GM19351 (cell line): Measurements from ENCODE around the gene LINS1.

Source experiments
- ATAC-seq: cut with Tn5 transposase; IDR thresholded peaks from one replicate; pipeline ENCODE4 v1.9.1; 2021; ENCODE audit warnings: mild to moderate bottlenecking, moderate library complexity; ENCODE audit not compliant: unreplicated experiment

The LINS1 gene, protein sequence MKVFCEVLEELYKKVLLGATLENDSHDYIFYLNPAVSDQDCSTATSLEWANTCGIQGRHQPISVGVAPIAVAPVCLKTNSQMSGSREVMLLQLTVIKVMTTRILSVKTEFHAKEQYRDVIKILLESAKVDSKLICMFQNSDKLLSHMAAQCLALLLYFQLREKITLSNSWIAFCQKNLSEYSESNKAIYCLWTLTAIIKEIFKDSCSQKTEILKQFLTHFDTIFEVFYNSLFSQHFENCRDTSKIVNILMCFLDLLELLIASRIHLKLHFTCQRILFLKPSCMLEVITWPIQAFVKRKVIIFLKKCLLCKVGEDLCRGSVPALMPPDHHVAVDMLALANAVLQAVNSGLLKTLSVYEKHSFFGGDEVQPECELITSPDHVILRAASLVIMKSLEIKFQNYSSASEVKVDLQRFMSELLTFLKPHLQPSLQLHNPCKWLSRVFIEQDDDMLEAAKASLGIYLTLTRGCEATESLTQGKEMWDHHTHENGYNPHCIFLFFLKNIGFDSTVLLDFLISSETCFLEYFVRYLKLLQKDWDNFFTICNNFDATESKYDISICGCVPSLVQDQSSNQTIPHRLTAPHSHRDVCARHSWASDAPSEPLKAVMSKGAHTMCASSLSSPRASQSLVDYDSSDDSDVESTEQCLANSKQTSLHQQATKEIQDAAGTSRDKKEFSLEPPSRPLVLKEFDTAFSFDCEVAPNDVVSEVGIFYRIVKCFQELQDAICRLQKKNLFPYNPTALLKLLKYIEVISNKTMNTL

DNA sequence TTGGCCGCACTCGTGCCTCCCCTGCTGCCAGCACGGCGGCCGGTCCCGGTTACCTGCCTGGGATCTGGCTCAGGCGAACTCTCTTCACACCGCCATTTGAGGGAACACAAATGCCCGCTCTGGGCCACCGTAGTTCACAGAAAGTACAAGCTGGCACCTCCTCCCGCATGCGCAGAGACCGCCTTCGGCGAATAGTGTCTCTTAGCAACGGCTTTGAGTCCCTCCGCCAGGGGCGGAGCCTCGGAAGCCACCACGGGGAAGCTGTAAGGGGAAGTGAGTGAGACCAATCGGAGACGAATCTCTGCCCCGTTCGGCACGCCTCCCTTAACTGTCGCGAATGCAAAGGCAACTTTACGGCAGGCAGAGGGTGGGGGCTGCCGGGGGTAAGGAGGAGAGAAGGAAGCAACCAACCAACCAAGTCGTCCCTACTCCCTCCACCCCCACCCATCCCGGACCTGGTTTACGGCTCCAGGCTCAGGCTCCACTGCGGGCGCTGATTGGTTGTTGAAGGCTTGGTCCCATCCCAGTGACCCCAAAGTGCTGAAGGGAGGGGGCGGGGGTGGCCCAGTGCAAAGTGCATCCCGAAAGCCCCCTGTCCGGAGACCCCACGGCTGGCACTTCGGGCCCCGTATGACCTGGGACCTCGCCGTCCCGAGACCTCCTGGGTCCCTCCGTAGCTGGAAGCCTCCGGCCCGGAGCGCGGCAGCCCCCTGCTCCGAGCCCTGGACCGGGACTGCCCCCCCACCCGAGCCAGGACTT is at the start of gene LINS1, which contains the start of gene ASB7:
LINS1 (minus strand) TSS at position 121 of the 759 bp plus-strand sequence. CDS start 21,342 bp downstream, outside the sequence.
ASB7 (plus strand) TSS at position 526 of the 759 bp plus-strand sequence. CDS start 9,628 bp downstream, outside the sequence.
- ATAC-seq: peak; percentile 85

- no peak for ATAC-seq
These were observed 49.3 kb upstream of the LINS1 start for GRCh38 chr15:100651253-100651652.

- ATAC-seq: no peak
These were observed 48.7 kb upstream of the LINS1 start for GRCh38 chr15:100650685-100651084.

- ATAC-seq: no peak
These were observed 47.0 kb upstream of the LINS1 start for GRCh38 chr15:100648951-100649350.

DNA sequence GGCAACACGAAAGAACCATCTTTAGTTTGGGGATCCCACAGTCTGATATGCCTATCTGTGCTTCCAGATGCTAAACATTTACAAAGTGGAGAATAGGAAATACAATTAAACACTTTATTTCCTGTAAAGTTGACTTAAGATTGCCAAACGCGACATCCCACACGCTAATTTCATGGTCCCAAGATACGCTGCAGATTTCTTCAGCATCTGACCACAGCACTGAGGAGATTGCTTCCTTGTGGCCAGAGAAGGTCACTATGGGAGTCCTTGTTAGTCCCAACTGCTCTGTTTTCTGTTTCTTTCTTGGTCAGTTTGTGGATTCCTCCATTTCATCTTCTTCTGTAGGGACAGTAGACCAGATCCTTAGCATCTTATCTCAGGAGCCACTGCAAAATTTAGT is 43.7 kb upstream of the LINS1 start:
- ATAC-seq: no peak

DNA sequence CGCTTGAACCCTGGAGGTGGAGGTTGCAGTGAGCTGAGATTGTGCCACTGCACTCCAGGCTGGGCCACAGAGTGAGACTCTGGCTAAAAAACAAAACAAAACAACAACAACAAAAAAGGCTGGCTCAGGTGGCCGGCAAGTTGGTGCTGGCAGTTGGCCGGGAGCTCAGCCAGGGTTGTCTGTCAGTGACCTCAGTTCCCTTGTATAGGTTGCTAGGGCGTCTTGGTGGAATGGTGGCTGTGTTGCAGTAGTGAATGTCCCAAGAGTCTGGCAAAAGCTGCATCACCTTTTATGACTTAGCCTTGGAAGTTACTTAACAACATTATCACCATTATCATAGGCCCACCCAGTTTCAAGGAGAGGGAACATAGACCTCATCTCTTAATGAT is 41.0 kb upstream of the LINS1 start:
- no peak for ATAC-seq

GRCh38 chr15:100642213-100642949 is 40.4 kb upstream of the LINS1 start:
- no peak for ATAC-seq

DNA sequence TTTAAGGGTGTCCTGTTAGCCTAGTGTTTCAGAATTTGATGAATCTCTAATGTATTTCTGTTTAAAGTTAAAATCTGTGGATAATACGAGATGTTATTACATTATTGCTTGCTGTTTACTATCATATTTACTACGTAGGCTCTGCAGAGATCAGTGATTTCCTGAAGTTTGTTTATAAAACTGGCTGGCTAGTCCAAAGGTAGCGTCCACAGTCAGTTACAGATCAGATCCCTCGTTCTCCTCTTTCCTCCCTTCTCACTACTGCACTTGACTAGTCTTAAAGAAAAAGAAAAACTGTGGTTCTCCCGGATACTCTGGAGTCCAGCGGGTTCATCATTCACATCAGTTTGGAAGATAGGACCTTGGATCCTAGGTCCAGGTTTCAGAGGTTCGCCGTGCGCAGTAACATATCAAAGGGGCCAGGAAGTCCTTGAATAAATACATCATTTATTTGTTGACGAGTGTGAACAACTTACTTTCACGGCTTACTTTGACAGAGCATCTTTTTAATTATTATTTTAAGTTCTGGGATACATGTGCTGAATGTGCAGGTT is 36.3 kb upstream of the LINS1 start:
- no peak for ATAC-seq

DNA sequence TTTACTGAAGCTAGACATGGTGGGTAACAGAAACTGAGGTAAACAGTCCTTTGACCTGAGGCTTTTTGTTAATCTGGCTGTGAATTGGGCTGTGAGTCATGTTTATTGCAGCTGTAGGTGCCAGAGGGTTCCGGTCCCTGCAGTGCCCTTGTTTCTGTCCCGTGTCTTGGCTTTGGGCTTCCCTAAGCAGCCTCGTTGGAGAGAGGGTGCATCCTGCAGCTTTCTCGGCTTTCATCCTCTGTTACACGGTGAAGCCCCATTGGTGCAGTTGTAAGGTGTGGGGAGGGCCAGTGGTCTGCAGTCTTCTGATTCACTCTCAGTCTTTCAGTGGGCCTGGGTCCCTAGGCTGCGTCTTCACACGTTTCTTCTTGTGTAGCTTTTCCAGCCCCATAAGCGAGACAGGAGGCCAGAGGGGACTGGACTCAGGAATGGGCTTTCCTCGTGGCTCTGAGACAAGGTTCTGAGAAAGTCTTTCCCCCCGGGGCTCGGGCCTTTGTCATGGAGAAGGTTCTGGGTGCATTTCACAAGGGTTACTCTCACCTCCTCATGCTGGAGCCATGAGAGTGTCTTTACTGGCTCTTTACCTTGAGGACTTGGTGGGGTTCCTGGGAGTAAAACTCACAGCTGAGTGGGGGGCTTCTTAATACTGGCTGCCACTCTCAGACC is 33.6 kb upstream of the LINS1 start:
- ATAC-seq: no peak

- ATAC-seq: no peak
These were observed 31.7 kb upstream of the LINS1 start for GRCh38 chr15:100633763-100634075.

DNA sequence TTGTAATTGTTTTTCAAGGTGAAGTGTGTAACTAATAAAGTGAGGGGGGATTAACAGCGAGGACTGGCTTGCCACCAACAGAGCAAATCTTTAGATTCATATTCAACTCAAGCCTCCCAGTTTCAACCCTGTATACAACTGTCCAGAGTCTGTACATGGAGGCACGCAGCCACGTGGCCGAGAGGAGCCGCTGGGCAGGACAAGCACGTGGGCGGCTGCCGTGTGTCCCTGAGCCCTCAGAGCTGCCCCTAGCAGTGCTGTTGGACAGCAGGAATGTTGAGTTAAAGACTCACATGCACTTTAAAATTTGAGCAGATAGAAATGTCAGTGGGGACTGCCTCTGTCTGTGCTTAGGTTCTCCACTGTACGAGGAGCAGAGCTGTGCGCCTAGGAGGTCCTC is 29.8 kb upstream of the LINS1 start:
- no peak for ATAC-seq

DNA sequence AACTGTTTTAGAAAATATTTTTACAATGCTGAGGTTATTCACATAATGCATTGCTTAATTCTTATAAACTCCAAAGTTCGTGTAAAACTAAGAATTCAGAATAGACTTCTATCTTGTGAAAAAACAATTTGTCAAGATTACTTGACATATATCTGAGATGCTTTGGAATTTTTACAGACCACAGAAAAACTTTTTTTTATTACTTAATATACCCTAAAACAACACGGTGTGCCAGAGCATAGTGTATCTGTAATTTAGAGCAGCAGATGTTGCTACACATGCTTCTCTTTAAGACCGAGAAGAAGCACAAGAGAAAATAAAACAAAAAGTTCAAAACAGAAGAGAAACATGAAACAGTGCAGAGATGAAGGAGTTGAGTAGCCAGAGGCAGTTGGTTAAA is 26.8 kb upstream of the LINS1 start:
- no peak for ATAC-seq

- ATAC-seq: peak; percentile 93
These were observed 25.9 kb upstream of the LINS1 start for GRCh38 chr15:100627789-100628395.

- ATAC-seq: no peak
These were observed 21.3 kb upstream of the LINS1 start for GRCh38 chr15:100623301-100623700.

DNA sequence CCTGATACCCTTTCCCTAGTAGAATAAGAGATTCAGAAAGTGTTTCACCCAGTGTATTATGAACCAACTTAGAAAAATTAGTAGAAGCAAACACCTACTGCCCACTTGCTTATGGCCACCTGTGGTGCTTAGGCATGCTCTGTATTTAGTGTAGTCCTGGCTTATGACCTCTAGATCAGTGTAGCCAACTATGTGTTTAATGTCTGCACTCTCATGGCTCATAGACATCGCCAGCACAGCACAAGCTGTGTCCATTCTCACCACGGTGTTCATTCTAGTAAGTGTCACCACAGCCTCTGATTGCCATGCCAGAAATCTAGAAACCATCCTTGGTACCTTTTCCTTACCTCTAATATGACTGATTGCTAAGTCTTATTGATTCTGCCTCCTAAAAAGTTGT is 14.7 kb upstream of the LINS1 start:
- no peak for ATAC-seq

- ATAC-seq: no peak
These were observed 13.8 kb upstream of the LINS1 start for GRCh38 chr15:100615801-100616200.

GRCh38 chr15:100614918-100615317 is 12.9 kb upstream of the LINS1 start:
- ATAC-seq: no peak

DNA sequence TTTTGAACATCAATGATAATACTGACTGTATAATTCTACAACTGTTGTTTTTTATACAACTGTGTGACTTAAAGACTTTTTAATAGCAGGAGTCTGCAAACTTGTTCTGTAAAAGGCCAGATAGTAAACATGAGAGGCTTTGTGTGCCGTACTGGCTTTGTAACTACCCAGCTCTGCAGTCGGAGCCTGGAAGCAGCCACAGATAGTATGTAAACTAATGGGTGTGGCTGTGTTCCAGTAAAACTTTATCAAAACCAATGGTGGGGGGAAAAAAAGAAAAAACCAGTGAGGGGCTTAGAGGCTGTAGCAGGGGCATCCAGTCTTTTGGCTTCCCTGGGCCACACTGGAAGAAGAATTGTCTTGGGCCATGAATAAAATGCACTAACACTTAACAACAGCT is 12.4 kb upstream of the LINS1 start:
- no peak for ATAC-seq

- no peak for ATAC-seq
These were observed 11.2 kb upstream of the LINS1 start for GRCh38 chr15:100613208-100613607.

DNA sequence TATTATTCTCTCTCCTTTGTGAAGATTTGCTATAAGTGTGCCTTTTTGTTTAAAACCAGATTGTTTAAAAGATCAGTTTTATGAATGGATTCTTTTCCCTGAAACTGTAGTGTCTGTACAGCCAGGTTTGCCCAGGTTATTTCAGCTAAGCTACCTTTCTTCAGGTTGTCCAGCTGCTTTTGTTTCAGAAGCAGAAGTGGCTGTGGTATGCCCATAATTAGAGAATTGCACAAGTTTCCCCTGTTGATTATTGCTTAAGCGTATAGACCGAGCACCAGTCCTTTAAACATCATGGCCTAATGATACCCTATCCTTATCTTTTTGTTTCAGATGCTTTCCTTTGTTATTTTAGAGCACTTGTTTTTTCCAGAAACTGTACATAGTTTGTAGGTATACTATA is 10.6 kb upstream of the LINS1 start:
- ATAC-seq: no peak
